GM12878 (cell line): Measurements from ENCODE around the gene PTX4. TPM values are rescaled to one million over a fixed set of nuclear protein-coding genes. Genes with fewer than 3 reads are reported as not detected.

Experiments used
- ATAC-seq: fragments of 200-7000 bp; cut with Tn5 transposase; 3 replicates; pipeline ENCODE4 v1.9.1; 2020; ENCODE audit warnings: mild to moderate bottlenecking, moderate library complexity
- BruUV-seq: library from RNA; stranded (reverse); fragments of 400-500 nt; replicated peaks from 2 replicates; lab custom pipeline; 2021; lab: Mats Ljungman, UMichigan
- CTCF ChIA-PET: fragments of 300-600 bp; sonication (Branson Sonifier 250); formaldehyde crosslinking; extraction: SDS; loops from one replicate; lab custom pipeline; 2021; ENCODE audit warnings: inconsistent platforms; lab: Yijun Ruan, JAX
- POLR2A ChIA-PET: fragments of 350-600 bp; formaldehyde crosslinking; extraction: SDS; loops from one replicate; lab custom pipeline; 2021; ENCODE audit warnings: inconsistent platforms; lab: Charles Lee
- RAD21 ChIA-PET: fragments of 300-600 bp; sonication (Branson Sonifier 250); formaldehyde crosslinking; loops from one replicate; lab custom pipeline; 2023; ENCODE audit warnings: antibody characterized with exemption; ENCODE audit not compliant: unreplicated experiment; lab: Charles Lee
- SMC1A ChIA-PET: fragments of 300-600 bp; sonication (Branson Sonifier 250); formaldehyde crosslinking; loops from one replicate; lab custom pipeline; 2023; ENCODE audit not compliant: unreplicated experiment, uncharacterized antibody; lab: Charles Lee
- DNase-seq: peaks from one replicate; pipeline ENCODE4 v3.0.0-alpha.2; 2011; ENCODE audit warnings: low read depth, low spot score
- FAIRE-seq: peaks from 3 replicates; lab custom pipeline; 2011; peaks lifted over from hg19 to GRCh38; lab: Jason Lieb, UNC
- H2AFZ ChIP-seq: 2 replicates; pipeline ENCODE4 v1.6.0; 2011; ENCODE audit warnings: low read depth, low read length, control low read depth; ENCODE audit not compliant: control insufficient read depth
- H3K27ac ChIP-seq: 2 replicates; pipeline ENCODE4 v1.5.1; 2011; ENCODE audit warnings: control low read depth; ENCODE audit not compliant: control insufficient read depth, insufficient read depth
- H3K27me3 ChIP-seq, 2 experiments: replicated peaks in 1 of 2; 2 replicates each; pipeline versions ENCODE4 v1.6.0 to v1.6.1; 2011; ENCODE audit warnings: low read length in 1 of 2; ENCODE audit not compliant: control insufficient read depth in 2 of 2, insufficient read depth in 2 of 2
- H3K36me3 ChIP-seq, 2 experiments: 2 replicates each; pipeline ENCODE4 v1.5.1; 2011; ENCODE audit warnings: low read length in 1 of 2; ENCODE audit not compliant: control insufficient read depth in 2 of 2, insufficient read depth in 2 of 2
- H3K4me1 ChIP-seq: 2 replicates; pipeline ENCODE4 v1.6.1; 2011; ENCODE audit warnings: mild to moderate bottlenecking, low read length, moderate library complexity, mixed read lengths; ENCODE audit not compliant: control insufficient read depth, insufficient read depth
- H3K4me2 ChIP-seq: 2 replicates; pipeline ENCODE4 v1.6.0; 2011; ENCODE audit warnings: control low read depth; ENCODE audit not compliant: control insufficient read depth, insufficient read depth
- H3K4me3 ChIP-seq: fragments of 200-600 bp; sonication (generic); 2 replicates; pipeline ENCODE4 v1.5.1; 2016
- H3K79me2 ChIP-seq: 2 replicates; pipeline ENCODE4 v1.6.0; 2011; ENCODE audit warnings: low read length; ENCODE audit not compliant: control insufficient read depth, insufficient read depth
- H3K9ac ChIP-seq: 2 replicates; pipeline ENCODE4 v1.8.0; 2011; ENCODE audit warnings: low read length, control low read depth, mixed read lengths; ENCODE audit not compliant: control insufficient read depth, insufficient read depth
- H3K9me3 ChIP-seq: replicated peaks from 3 replicates; pipeline ENCODE4 v1.5.1; 2011; ENCODE audit warnings: mild to moderate bottlenecking, low read length; ENCODE audit not compliant: control insufficient read depth, insufficient read depth
- H4K20me1 ChIP-seq: 2 replicates; pipeline ENCODE4 v1.6.0; 2011; ENCODE audit not compliant: control insufficient read depth, insufficient read depth
- CREM ChIP-seq: IDR thresholded peaks from 2 replicates; pipeline ENCODE4 v1.6.1; 2014; ENCODE audit warnings: antibody characterized with exemption, low read depth
- JUNB ChIP-seq: IDR thresholded peaks from 2 replicates; pipeline ENCODE4 v1.6.1; 2016; ENCODE audit warnings: antibody characterized with exemption, mild to moderate bottlenecking
- NRF1 ChIP-seq: conservative IDR thresholded peaks from 2 replicates; pipeline ENCODE4 v1.6.1; 2011; ENCODE audit warnings: mild to moderate bottlenecking, low read depth, low read length, improper control_type of control experiment
- RCOR1 ChIP-seq: conservative IDR thresholded peaks from 2 replicates; pipeline ENCODE4 v1.6.1; 2012; ENCODE audit warnings: low read depth, low read length, improper control_type of control experiment
- RELA ChIP-seq: fragments of 450-650 bp; IDR thresholded peaks from 2 replicates; pipeline ENCODE4 v1.8.0; 2014; ENCODE audit warnings: borderline replicate concordance; ENCODE audit not compliant: partially characterized antibody
- SMAD5 ChIP-seq: IDR thresholded peaks from 2 replicates; pipeline ENCODE4 v1.6.1; 2016; ENCODE audit warnings: antibody characterized with exemption, low read depth
- STAT1 ChIP-seq: fragments of 450-650 bp; conservative IDR thresholded peaks from 2 replicates; pipeline ENCODE4 v1.6.1; 2014; ENCODE audit warnings: antibody characterized with exemption, mild to moderate bottlenecking
- ZNF24 ChIP-seq: fragments of 450-650 bp; IDR thresholded peaks from 2 replicates; pipeline ENCODE4 v1.6.1; 2017; ENCODE audit warnings: antibody characterized with exemption, mild to moderate bottlenecking
- ZZZ3 ChIP-seq: IDR thresholded peaks from 2 replicates; pipeline ENCODE4 v1.6.1; 2011; ENCODE audit warnings: low read depth; ENCODE audit not compliant: control insufficient read depth, insufficient read length
- WGBS: methylation state at CpG from one replicate; pipeline ENCODE4 v1.1.6; 2016; ENCODE audit warnings: low lambda C conversion rate; ENCODE audit not compliant: insufficient replicate concordance, insufficient coverage; ENCODE audit errors: missing lambda C conversion rate; 5-methylcytosine and 5-hydroxymethylcytosine counted together
- in situ Hi-C: fragments of 300-500 bp; cut with MboI; formaldehyde crosslinking; loops from 9 replicates; pipeline ENCODE4 v1.14.3; 2018; ENCODE audit warnings: mixed read lengths
- intact Hi-C: fragments of 100-400 bp; cut with micrococcal nuclease; formaldehyde crosslinking; loops from one replicate; pipeline ENCODE4 v1.14.2; 2022; ENCODE audit not compliant: unreplicated experiment
- polyA plus RNA-seq, 11 experiments: library from polyadenylated mRNA; depleted of rRNA in 4 of 11; unstranded in 6 of 11; stranded (reverse) in 5 of 11; fragments of >200 nt; fragmentation: Nextera tagmentation in 4 of 11; fragmentation: Illumina TruSeq in 1 of 11; extraction: Ambion mirVana in 4 of 11; extraction: Trizol in 1 of 11; gene quantifications; 1 replicate in 1 of 11; 2 replicates in 10 of 11; pipeline versions ENCODE4 v1.2.1 to v1.2.3, GENCODE V29; 2011 to 2016; ENCODE audit warnings: inconsistent platforms in 2 of 11, missing spikeins in 2 of 11, low read depth in 1 of 11
- total RNA-seq, 4 experiments: library from RNA; depleted of rRNA in 3 of 4; stranded (reverse); fragments of >200 nt in 3 of 4; fragmentation: Illumina TruSeq in 1 of 4; extraction: Trizol in 1 of 4; gene quantifications; 2 replicates each; pipeline versions ENCODE4 v1.2.1 to v1.2.3, GENCODE V29; 2013 to 2021
- TF ChIP-seq, protein P1 (sequence below): fragments of 450-650 bp; conservative IDR thresholded peaks from 2 replicates; pipeline ENCODE4 v1.6.1; 2017; ENCODE audit warnings: mild to moderate bottlenecking, moderate library complexity
- TF ChIP-seq, protein P2 (sequence below): IDR thresholded peaks from 2 replicates; pipeline ENCODE4 v1.6.1; 2012; ENCODE audit warnings: improper control_type of control experiment, low read depth, low read length; ENCODE audit not compliant: insufficient replicate concordance
- TF ChIP-seq, protein P3 (sequence below): fragments of 450-650 bp; formaldehyde crosslinking; IDR thresholded peaks from 2 replicates; pipeline ENCODE4 v1.4.0; 2020; ENCODE audit warnings: mild to moderate bottlenecking, moderate library complexity

The PTX4 gene
- total and polyA plus RNA-seq, 10 of the 15 experiments (the other 5 are each of a cell fraction or from before 2014, with no cell fraction given) = not detected

DNA sequence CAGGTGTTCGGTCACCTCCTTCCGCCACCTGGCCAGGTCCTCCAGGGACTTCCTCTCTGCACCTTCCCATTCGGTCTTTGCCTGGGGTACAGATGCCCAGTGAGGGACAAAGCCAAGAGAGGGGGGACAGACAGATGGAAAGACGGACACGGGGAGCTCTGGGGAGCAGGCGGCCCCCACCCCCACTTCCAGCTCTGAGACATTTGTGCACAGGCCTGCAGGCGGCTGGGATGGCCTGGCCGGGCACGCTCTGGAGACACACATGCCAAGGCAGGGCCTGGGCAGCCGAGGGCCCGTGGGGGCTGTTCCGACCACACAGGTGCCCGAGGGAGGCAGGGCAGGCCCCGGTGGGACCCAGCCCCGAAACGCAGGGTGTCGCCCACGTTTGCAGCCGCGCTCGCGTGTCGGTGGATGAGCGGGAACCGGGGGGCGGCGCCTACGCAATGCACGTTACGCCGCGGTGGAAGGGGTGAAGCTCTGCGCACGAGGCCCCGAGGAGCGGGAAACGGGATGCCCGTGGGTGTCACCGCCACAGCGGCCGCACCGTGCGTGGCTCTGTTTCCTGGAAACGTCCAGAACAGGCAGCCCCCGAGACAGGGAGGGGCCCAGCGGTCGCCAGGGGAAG, 51.9 kb downstream of the PTX4 start:
- DNase-seq = no peak
- ChIA-PET SMC1A (no interaction called here), RAD21 (no interaction called here), CTCF (no interaction called here), POLR2A (no interaction called here)
- intact Hi-C loops (no loop called here), in situ Hi-C loops (no loop called here)
- no peak overlapping the region for H3K4me3 ChIP-seq
- H3K79me2 ChIP-seq = no peaks in the 10 kb centered on the region
- no peaks in the 10 kb centered on the region for H3K9me3 ChIP-seq
- no peaks in the 10 kb centered on the region for H4K20me1 ChIP-seq
- BruUV-seq = no TSS peak
- H2AFZ ChIP-seq = no peak overlapping the region
- no peaks in the 10 kb centered on the region for H3K36me3 ChIP-seq
- H3K27ac ChIP-seq = no peak overlapping the region
- H3K9ac ChIP-seq = no peak overlapping the region
- H3K4me1 ChIP-seq = no peaks in the 10 kb centered on the region
- WGBS = 69% methylated on average over 32 of the region's 47 CpGs
- ATAC-seq = no peak
- no peak overlapping the region for H3K4me2 ChIP-seq
- peaks cover 0 to 7% of the 10 kb centered on the region in 2 experiments; a peak in 3 of 4 replicates for H3K27me3 ChIP-seq
- FAIRE-seq = no peak
- TF ChIP-seq SMAD5 = no peak
- TF ChIP-seq STAT1 = no peak
- no peak for TF ChIP-seq RCOR1
- TF ChIP-seq NRF1 = no peak
- no peak for TF ChIP-seq JUNB
- TF ChIP-seq CREM = no peak
- no peak for TF ChIP-seq ZNF24
- TF ChIP-seq ZZZ3 = no peak
- TF ChIP-seq, protein P1, sequence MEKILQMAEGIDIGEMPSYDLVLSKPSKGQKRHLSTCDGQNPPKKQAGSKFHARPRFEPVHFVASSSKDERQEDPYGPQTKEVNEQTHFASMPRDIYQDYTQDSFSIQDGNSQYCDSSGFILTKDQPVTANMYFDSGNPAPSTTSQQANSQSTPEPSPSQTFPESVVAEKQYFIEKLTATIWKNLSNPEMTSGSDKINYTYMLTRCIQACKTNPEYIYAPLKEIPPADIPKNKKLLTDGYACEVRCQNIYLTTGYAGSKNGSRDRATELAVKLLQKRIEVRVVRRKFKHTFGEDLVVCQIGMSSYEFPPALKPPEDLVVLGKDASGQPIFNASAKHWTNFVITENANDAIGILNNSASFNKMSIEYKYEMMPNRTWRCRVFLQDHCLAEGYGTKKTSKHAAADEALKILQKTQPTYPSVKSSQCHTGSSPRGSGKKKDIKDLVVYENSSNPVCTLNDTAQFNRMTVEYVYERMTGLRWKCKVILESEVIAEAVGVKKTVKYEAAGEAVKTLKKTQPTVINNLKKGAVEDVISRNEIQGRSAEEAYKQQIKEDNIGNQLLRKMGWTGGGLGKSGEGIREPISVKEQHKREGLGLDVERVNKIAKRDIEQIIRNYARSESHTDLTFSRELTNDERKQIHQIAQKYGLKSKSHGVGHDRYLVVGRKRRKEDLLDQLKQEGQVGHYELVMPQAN = no peak
- no peak for TF ChIP-seq RELA
- TF ChIP-seq, protein P2, sequence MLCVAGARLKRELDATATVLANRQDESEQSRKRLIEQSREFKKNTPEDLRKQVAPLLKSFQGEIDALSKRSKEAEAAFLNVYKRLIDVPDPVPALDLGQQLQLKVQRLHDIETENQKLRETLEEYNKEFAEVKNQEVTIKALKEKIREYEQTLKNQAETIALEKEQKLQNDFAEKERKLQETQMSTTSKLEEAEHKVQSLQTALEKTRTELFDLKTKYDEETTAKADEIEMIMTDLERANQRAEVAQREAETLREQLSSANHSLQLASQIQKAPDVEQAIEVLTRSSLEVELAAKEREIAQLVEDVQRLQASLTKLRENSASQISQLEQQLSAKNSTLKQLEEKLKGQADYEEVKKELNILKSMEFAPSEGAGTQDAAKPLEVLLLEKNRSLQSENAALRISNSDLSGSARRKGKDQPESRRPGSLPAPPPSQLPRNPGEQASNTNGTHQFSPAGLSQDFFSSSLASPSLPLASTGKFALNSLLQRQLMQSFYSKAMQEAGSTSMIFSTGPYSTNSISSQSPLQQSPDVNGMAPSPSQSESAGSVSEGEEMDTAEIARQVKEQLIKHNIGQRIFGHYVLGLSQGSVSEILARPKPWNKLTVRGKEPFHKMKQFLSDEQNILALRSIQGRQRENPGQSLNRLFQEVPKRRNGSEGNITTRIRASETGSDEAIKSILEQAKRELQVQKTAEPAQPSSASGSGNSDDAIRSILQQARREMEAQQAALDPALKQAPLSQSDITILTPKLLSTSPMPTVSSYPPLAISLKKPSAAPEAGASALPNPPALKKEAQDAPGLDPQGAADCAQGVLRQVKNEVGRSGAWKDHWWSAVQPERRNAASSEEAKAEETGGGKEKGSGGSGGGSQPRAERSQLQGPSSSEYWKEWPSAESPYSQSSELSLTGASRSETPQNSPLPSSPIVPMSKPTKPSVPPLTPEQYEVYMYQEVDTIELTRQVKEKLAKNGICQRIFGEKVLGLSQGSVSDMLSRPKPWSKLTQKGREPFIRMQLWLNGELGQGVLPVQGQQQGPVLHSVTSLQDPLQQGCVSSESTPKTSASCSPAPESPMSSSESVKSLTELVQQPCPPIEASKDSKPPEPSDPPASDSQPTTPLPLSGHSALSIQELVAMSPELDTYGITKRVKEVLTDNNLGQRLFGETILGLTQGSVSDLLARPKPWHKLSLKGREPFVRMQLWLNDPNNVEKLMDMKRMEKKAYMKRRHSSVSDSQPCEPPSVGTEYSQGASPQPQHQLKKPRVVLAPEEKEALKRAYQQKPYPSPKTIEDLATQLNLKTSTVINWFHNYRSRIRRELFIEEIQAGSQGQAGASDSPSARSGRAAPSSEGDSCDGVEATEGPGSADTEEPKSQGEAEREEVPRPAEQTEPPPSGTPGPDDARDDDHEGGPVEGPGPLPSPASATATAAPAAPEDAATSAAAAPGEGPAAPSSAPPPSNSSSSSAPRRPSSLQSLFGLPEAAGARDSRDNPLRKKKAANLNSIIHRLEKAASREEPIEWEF = no peak
- TF ChIP-seq, protein P3, sequence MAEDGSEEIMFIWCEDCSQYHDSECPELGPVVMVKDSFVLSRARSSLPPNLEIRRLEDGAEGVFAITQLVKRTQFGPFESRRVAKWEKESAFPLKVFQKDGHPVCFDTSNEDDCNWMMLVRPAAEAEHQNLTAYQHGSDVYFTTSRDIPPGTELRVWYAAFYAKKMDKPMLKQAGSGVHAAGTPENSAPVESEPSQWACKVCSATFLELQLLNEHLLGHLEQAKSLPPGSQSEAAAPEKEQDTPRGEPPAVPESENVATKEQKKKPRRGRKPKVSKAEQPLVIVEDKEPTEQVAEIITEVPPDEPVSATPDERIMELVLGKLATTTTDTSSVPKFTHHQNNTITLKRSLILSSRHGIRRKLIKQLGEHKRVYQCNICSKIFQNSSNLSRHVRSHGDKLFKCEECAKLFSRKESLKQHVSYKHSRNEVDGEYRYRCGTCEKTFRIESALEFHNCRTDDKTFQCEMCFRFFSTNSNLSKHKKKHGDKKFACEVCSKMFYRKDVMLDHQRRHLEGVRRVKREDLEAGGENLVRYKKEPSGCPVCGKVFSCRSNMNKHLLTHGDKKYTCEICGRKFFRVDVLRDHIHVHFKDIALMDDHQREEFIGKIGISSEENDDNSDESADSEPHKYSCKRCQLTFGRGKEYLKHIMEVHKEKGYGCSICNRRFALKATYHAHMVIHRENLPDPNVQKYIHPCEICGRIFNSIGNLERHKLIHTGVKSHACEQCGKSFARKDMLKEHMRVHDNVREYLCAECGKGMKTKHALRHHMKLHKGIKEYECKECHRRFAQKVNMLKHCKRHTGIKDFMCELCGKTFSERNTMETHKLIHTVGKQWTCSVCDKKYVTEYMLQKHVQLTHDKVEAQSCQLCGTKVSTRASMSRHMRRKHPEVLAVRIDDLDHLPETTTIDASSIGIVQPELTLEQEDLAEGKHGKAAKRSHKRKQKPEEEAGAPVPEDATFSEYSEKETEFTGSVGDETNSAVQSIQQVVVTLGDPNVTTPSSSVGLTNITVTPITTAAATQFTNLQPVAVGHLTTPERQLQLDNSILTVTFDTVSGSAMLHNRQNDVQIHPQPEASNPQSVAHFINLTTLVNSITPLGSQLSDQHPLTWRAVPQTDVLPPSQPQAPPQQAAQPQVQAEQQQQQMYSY (CRISPR knock-in tag) = no peak
